Hematopoietic multipotent progenitor cell (in vitro differentiated cells): ENCODE measurements around the gene ZXDC. TPM values are rescaled to one million over a fixed set of nuclear protein-coding genes. Genes with fewer than 3 reads are reported as not detected.

ENCODE experiments used
- DNase-seq, 3 donors: peaks; one replicate each; pipeline ENCODE4 v3.0.0-alpha.2; 2011 to 2015; ENCODE audit warnings: low read depth in 2 of 3, low spot score in 2 of 3
- total RNA-seq: library from RNA; depleted of rRNA; stranded (reverse); fragments of >200 nt; gene quantifications from one replicate; pipeline ENCODE4 v1.2.3, GENCODE V29; 2012

ZXDC gene
- total RNA-seq, 1 donor, result 82.7 TPM

GRCh38 chr3:126459111-126459762 lies 16.5 kb downstream of the ZXDC start:
- DNase-seq, result no peak

- DNase-seq, result no peak
Measured at GRCh38 chr3:126456766-126457388, 18.8 kb downstream of the ZXDC start.

- DNase-seq, result no peak
Measured at GRCh38 chr3:126456211-126456610, 19.5 kb downstream of the ZXDC start.

DNA sequence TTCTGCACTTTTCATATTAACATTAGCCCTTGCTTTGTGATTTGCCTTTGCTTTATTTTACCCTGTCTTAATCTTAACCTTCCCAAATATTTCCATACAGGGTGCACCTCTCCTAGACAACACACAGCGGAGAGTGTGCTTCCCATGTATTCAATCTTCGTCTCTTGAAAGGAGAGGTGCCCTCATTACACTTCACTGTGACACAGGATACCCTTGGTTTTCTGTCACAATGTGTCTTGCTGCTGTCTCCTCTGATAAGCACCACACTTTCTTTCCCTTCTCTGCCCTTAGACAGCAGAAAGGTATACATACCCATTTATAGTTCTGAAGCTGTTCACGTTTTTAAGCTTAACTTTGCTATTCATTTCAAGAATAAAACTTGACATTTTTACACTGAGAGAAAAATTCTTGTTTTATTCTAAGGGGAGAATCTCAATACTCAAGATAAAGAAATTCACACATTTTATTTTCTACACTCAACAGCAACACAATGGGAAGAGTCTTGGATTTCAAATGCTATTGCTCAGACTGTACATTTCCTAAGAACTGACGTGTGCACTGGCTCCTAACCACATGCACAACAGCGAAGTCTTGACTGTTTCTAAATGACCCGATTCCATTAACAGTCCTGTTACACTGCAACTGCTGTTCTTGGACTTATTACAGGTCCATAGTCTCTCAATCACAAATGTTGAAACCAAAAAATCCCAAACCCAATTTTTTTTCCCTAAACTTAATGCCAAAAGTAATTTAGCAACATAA lies 21.1 kb downstream of the ZXDC start:
- no peak for DNase-seq

DNA sequence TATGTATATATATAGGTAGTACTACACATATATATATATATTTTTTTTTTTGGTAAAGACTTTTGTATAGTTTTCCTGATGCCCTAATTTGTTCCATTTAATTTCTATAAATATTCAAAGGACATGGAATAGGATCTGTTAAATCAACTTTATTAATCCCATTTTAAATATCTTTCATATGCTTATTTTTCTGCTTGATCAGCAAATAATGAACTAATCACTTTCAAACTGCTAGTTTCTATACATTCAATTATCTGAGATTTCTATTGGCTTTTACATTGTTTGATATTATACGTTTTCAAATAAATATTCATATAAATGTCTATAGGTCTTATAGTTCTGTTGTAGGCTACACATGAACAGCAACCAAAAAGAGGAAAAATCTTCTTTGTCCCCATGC lies 21.7 kb downstream of the ZXDC start:
- DNase-seq, result no peak

GRCh38 chr3:126452213-126452612 lies 23.5 kb downstream of the ZXDC start:
- DNase-seq, result no peak

GRCh38 chr3:126451511-126451910 lies 24.2 kb downstream of the ZXDC start:
- DNase-seq, result no peak

GRCh38 chr3:126450744-126451143 lies 24.9 kb downstream of the ZXDC start:
- DNase-seq, result no peak

GRCh38 chr3:126450219-126450618 lies 25.5 kb downstream of the ZXDC start:
- DNase-seq, result no peak

- no peak for DNase-seq
Measured at GRCh38 chr3:126449621-126450051, 26.1 kb downstream of the ZXDC start.

GRCh38 chr3:126448893-126449180 lies 26.9 kb downstream of the ZXDC start:
- DNase-seq, result no peak

DNA sequence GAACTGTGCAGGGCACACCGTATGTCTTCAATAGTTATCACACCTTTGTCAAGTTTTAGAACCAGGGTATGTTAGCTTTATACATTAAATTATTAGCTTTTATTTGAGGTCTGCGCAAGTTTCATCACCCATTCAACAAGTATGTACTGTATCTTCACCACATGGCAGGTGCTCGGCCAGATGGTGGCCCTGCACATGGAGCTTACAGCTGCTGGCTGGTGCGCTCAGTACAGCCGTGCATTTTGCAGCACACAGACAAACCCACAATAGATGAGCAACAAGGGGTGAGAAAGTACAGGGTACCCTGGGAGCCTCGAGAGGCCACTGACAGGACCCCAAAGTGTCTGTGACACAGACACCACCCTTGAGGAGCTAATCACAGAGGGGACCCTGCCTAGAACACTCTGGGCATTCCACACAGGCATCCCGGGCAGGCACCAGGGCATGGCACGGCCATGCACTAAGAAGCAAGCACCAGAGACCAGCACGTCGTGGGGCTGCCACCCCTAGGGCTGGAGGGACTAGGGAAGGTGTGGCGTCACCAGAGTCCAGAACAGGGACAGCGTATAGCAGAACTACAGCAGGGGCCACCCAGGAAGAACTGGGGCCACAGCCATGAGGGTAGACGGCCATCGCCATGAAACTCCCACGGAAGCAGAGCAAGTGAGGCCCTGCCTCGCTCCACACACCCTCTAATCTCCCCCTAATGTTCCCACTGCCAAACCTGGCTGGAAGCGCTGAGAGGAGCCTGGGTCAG lies 27.4 kb downstream of the ZXDC start:
- DNase-seq, result no peak

DNA sequence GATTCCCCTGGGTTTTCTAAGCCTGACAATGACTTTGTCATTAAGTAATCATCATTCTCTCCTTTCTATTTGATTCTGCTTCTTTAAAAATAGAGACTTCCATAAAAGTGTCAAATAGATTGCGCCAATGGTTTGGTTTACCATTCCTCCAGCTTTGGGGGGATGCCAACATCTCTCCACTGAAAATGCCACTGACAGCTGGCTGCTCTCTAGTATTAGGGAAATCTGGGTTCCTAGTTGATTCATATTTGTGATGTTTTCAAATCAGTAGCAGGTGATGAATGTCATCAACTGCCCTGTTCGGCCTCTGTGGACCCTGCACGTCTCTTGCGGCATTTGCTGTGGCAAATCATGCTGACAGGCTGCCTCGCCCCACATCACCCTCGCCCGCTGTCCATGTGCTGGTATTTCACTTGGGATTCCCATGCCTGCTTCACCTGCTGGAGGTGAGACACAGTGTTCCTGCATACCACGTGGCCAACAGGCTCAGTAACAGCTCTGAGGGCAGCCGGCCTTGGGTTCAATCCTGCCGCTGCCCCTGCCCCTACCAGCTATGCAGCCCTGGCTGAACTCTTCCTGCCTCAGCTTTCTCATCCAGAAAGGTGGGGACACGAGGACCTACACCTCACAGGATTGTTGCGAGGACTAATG lies 28.1 kb downstream of the ZXDC start:
- DNase-seq, result no peak

DNA sequence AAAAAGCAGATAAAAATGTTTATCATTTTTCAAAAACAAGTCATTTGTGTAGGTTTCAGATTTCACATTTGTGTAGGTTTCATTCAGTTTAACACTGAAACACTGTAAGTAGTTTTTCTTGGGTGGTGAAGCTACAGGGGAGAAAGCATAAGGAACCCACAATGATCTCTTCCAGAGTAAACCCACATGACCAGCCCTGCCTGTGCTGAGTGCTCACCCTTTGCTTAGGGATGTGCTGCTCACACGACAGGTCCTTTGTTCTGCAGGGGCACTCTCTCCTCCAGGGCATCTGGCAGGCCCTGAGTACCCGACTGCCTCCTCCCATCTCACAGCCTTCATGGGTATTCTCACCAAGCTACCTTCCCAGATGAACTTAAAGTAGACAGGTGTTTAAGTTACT lies 28.9 kb downstream of the ZXDC start:
- no peak for DNase-seq

DNA sequence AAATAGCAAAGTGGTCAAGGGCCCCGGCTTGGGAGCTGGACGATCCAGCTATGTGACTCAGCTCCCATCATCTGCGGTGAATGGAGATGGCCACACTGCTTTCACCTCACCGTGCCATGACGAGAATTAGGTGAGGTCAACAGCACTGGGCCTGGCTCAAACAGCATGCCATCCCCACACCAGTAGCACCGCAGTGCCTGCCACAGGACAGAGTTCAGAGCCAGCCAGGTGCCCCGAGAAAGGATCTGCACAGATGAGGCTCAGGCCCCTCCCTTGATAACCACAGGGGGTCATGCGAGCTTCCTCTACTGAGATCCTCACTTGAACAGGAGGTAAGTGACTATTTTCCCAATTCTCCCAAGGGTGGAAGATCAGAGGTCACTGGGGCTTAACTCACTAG lies 29.4 kb downstream of the ZXDC start:
- no peak for DNase-seq

DNA sequence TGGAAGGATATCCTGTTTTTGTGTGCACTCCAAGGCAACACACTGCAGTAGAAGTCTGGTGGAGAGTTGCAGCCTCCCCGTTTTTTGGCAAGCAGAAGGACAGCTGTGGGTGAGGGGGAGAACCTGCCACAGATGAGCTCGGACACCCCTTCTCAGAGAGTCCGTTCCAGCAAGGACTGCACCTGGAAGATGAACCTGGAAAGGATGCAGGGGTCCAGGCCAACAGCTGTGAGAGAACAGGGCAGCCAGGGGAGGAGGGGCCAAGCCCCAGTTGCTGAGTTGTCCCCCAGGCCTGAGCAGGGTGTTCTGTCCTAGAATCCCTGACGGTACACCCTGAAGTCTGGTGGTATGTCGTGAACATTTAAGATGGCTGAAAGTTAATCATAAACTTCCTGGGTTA lies 30.2 kb downstream of the ZXDC start:
- no peak for DNase-seq

DNA sequence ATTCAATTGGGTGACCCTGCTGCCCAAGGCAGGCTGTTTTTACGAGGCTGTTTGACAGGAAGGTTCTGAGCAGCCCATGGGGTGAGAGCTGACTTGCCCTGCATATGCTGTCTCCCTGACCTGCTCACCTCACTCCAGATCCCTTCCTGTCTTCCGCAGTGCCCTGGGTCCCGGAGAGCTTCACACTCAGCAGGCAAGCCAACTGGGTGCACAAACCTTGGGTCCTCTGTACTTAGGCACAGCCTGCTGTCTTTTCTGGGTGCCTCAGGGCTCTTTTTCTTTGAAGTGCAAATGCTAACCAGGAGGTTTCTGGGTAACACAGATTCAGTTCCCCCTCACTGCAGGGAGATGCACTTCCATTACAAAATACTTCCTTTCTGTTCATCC lies 32.8 kb downstream of the ZXDC start:
- DNase-seq, result no peak

DNA sequence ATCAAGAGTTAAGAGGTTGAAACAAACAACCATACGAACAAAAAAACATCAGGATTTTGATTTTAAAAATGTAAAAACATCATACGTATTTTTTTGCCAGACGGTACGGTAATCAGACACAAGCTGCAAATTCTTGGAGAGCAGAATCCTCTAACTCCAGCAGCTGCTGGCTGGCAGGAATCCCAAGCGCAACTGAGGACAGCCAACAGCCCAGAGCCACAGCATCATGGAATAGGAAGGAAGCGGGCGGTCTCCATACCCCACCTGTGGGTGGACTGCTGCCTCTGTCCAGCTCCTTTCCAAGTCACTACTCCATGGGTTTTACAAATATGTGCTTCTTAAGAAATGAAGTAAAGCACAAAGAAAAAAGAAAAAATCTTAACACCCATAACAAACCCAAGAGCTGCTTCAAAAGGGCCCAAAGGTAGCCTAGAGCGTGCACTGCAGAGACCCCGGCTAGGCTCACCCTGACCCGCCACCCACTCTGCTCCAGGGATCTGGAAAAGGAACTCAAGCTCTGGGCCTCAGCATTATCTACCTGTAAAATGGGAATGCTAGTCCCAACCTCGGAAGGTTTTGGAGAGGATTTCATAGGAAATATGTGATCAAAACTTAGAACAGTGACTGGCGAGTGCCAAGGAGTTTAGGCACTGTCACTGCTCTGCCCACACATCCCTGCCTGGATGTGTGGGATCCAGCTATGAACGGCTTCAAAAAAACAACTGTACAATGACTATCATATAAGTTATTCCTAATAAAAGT lies 33.4 kb downstream of the ZXDC start:
- no peak for DNase-seq

- no peak for DNase-seq
Measured at GRCh38 chr3:126441256-126441880, 34.3 kb downstream of the ZXDC start.

DNA sequence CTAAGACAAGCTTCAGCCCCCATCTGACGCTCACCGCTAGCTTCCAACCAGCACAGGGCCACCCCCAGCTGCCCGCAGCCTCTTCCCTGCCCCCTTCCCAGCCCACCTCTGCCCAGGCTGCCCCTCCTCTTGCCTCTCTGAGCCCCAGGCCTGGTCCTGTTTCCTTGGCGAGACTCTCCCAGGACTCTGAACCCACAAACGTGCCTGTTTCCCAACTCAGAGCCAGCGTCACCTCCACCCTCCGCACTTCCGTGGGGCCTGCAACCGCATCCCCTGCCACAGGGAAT lies 35.0 kb downstream of the ZXDC start:
- no peak for DNase-seq
